Measurements from ENCODE around the gene HBM.
"Not testable (repeated sequence)": the region's sequence is repeated elsewhere in the genome, so short reads cannot be mapped to it uniquely, and the experiment has no call there.

The HBM gene

GRCh38 chr16:160691-161190, 5.0 kb upstream of the HBM start:
- no peak for DNase-seq
- TF ChIP-seq CTCF (IDR thresholded peaks at IDR 0.05; ENCODE audit: low read depth, low read length): no peak
- Histone ChIP-seq H3K36me3 (no peaks in the 10 kb centered on the region), H3K9me3 (no peaks in the 10 kb centered on the region), H3K4me3 (ENCODE audit: low read depth, low read length) (no peak overlapping the region), H3K4me1 (peaks cover 5% of the 10 kb centered on the region), H3K27me3 (peaks cover 26% of the 10 kb centered on the region)

GRCh38 chr16:162271-162991, 3.3 kb upstream of the HBM start:
- no peaks in the 10 kb centered on the region for H3K9me3 ChIP-seq
- DNase-seq: no peak
- TF ChIP-seq CTCF (IDR thresholded peaks at IDR 0.05; ENCODE audit: low read depth, low read length): no peak
- H3K4me3 ChIP-seq (ENCODE audit: low read depth, low read length): no peak overlapping the region
- H3K4me1 ChIP-seq: peaks cover 5% of the 10 kb centered on the region
- no peaks in the 10 kb centered on the region for H3K36me3 ChIP-seq
- H3K27me3 ChIP-seq: peaks cover 42% of the 10 kb centered on the region

- H3K36me3 ChIP-seq; H3K9me3 ChIP-seq; DNase-seq; H3K4me3 ChIP-seq (ENCODE audit: low read depth, low read length); H3K4me1 ChIP-seq: not testable (repeated sequence)
- peaks cover 43% of the 10 kb centered on the region for H3K27me3 ChIP-seq
Observed at GRCh38 chr16:163139-163538, 2.6 kb upstream of the HBM start.

- not testable (repeated sequence) for DNase-seq; H3K9me3 ChIP-seq; H3K36me3 ChIP-seq; H3K4me3 ChIP-seq (ENCODE audit: low read depth, low read length); H3K4me1 ChIP-seq
- H3K27me3 ChIP-seq: peaks cover 40% of the 10 kb centered on the region
Observed at GRCh38 chr16:163696-164095, 2.1 kb upstream of the HBM start.

GRCh38 chr16:164134-164823, 1.5 kb upstream of the HBM start:
- H3K4me3 ChIP-seq (ENCODE audit: low read depth, low read length); DNase-seq; H3K36me3 ChIP-seq; H3K4me1 ChIP-seq; H3K9me3 ChIP-seq: not testable (repeated sequence)
- H3K27me3 ChIP-seq: peaks cover 37% of the 10 kb centered on the region

GRCh38 chr16:164827-165538, 795 bp upstream of the HBM start:
- Histone ChIP-seq H3K36me3 (no peaks in the 10 kb centered on the region), H3K4me1 (peaks cover 5% of the 10 kb centered on the region), H3K27me3 (peaks cover 35% of the 10 kb centered on the region), H3K9me3 (no peaks in the 10 kb centered on the region), H3K4me3 (ENCODE audit: low read depth, low read length) (peak overlapping the region; percentile 38)
- TF ChIP-seq CTCF (IDR thresholded peaks at IDR 0.05; ENCODE audit: low read depth, low read length): no peak
- DNase-seq: no peak

- Histone ChIP-seq H3K4me3 (ENCODE audit: low read depth, low read length) (no peak overlapping the region), H3K4me1 (peaks cover 5% of the 10 kb centered on the region), H3K9me3 (no peaks in the 10 kb centered on the region), H3K36me3 (no peaks in the 10 kb centered on the region), H3K27me3 (peaks cover 46% of the 10 kb centered on the region)
- no peak for DNase-seq
- TF ChIP-seq CTCF (IDR thresholded peaks at IDR 0.05; ENCODE audit: low read depth, low read length): no peak
Observed at GRCh38 chr16:166375-167121, 770 bp downstream of the HBM start.
